ENCODE data around the gene P2RX3. TPM values are rescaled to one million over a fixed set of nuclear protein-coding genes. Genes with fewer than 3 reads are reported as not detected.

The P2RX3 gene
- total RNA-seq, 4 donors from 2014 or later, result not detected

DNA sequence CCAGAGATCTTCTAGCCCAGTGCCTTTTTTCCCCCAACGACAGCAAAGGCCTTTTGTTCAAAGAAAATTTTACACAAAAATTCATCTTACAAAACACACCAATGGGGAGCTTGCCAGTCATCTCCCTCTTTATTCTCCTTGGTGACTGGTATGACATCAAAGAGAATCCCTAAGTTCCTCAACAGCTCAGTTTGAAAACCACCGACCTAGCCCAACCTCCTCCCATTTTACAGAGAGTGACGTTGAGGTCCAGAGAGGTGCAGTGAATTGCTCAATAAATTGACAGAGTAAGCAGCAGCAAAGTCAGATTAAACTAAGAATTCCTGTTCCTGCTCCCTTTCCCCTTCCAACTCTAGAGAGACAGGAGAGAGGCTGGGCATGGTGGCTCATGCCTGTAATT, 81.0 kb downstream of the P2RX3 start:
- Histone ChIP-seq H3K4me1 (peaks cover 0 to 5% (median 0%) of the 10 kb centered on the region in 4 donors), H3K9me3 (no peaks in the 10 kb centered on the region), H3K4me3 (no peak overlapping the region), H3K27me3 (no peaks in the 10 kb centered on the region), H3K36me3 (peaks cover 0 to 6% (median 0%) of the 10 kb centered on the region in 4 donors), H3K27ac (no peak overlapping the region)
- no peak for DNase-seq
- intact Hi-C loops (cut with DNase I; ENCODE audit: low total_unique reads), result no loop called here
- in situ Hi-C loops (cut with MboI; ENCODE audit: low pct_ligation_motif_present in 1 of 4, low pct_unique_long_range_greater_than_20kb in 1 of 4, low sequenced_read_pairs in 3 of 4), result no loop called here
- WGBS, 2 donors (ENCODE audit: low coverage in 1 of 2), result 76 to 85% methylated on average over 2 to 3 of the region's 3 CpGs
- TF ChIP-seq, protein P1, sequence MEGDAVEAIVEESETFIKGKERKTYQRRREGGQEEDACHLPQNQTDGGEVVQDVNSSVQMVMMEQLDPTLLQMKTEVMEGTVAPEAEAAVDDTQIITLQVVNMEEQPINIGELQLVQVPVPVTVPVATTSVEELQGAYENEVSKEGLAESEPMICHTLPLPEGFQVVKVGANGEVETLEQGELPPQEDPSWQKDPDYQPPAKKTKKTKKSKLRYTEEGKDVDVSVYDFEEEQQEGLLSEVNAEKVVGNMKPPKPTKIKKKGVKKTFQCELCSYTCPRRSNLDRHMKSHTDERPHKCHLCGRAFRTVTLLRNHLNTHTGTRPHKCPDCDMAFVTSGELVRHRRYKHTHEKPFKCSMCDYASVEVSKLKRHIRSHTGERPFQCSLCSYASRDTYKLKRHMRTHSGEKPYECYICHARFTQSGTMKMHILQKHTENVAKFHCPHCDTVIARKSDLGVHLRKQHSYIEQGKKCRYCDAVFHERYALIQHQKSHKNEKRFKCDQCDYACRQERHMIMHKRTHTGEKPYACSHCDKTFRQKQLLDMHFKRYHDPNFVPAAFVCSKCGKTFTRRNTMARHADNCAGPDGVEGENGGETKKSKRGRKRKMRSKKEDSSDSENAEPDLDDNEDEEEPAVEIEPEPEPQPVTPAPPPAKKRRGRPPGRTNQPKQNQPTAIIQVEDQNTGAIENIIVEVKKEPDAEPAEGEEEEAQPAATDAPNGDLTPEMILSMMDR (IDR thresholded peaks at IDR 0.05), result no peak
- TF ChIP-seq POLR2A (IDR thresholded peaks at IDR 0.05) (no peak), EP300 (IDR thresholded peaks at IDR 0.05; ENCODE audit: low read depth) (no peak), POLR2AphosphoS5 (IDR thresholded peaks at IDR 0.05) (no peak)

GRCh38 chr11:57421066-57421465, 82.9 kb downstream of the P2RX3 start:
- peaks cover under 1 to 22% (median 13%) of the 10 kb centered on the region in 4 donors for H3K4me1 ChIP-seq
- no peaks in the 10 kb centered on the region for H3K27me3 ChIP-seq
- H3K27ac ChIP-seq, result no peak overlapping the region
- in situ Hi-C loops (cut with MboI; ENCODE audit: low pct_ligation_motif_present in 1 of 4, low pct_unique_long_range_greater_than_20kb in 1 of 4, low sequenced_read_pairs in 3 of 4), result no loop called here
- TF ChIP-seq POLR2A (IDR thresholded peaks at IDR 0.05), result no peak
- TF ChIP-seq EP300 (IDR thresholded peaks at IDR 0.05; ENCODE audit: low read depth), result no peak
- TF ChIP-seq POLR2AphosphoS5 (IDR thresholded peaks at IDR 0.05), result no peak
- TF ChIP-seq, protein P1 (IDR thresholded peaks at IDR 0.05), result no peak
- no peaks in the 10 kb centered on the region for H3K9me3 ChIP-seq
- intact Hi-C loops (cut with DNase I; ENCODE audit: low total_unique reads), result no loop called here
- 96% methylated on average over 4 of the region's 4 CpGs; no CpG with 5 or more reads in 1 of the 2 donors for WGBS, 2 donors (ENCODE audit: low coverage in 1 of 2)
- H3K4me3 ChIP-seq, result no peak overlapping the region
- DNase-seq, result no peak
- peaks cover 0 to 6% (median 0%) of the 10 kb centered on the region in 4 donors for H3K36me3 ChIP-seq

DNA sequence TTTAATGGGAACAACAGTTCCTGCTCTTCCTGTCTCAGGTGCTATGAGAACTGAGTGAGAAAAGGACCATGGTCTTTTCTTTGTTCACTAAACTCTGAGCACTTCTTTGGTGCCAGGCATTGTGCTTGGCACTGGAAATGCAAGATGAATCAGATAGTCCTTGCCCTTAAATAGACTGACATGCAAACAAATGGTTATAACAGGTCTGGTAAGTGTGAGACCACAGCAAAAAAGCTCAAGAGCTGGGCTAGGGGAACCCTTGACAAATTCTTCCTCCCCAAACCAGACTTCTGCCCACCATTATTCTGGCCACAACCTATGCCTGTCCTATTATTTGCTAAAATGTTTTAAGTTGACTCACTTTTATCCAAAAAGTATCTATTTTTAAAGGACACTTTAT, 83.7 kb downstream of the P2RX3 start:
- intact Hi-C loops (cut with DNase I; ENCODE audit: low total_unique reads), result no loop called here
- Histone ChIP-seq H3K36me3 (peaks cover 0 to 6% (median 0%) of the 10 kb centered on the region in 4 donors), H3K4me1 (peaks cover 8 to 30% (median 19%) of the 10 kb centered on the region in 4 donors), H3K4me3 (no peak overlapping the region), H3K27ac (no peak overlapping the region), H3K9me3 (no peaks in the 10 kb centered on the region), H3K27me3 (no peaks in the 10 kb centered on the region)
- no peak for DNase-seq
- in situ Hi-C loops (cut with MboI; ENCODE audit: low pct_ligation_motif_present in 1 of 4, low pct_unique_long_range_greater_than_20kb in 1 of 4, low sequenced_read_pairs in 3 of 4), result no loop called here
- TF ChIP-seq POLR2A (IDR thresholded peaks at IDR 0.05) (no peak), EP300 (IDR thresholded peaks at IDR 0.05; ENCODE audit: low read depth) (no peak), POLR2AphosphoS5 (IDR thresholded peaks at IDR 0.05) (no peak)
- TF ChIP-seq, protein P1 (IDR thresholded peaks at IDR 0.05), result no peak

Other genes with a start within 250 kb of the P2RX3 start
- under 1 TPM in 2 of 4 donors, not detected in 2; 0.14 to 0.16 TPM for gene LRRC55, start 156.4 kb upstream of the P2RX3 start, total RNA-seq
- gene APLNR, start 101.1 kb upstream of the P2RX3 start, total RNA-seq, result 1 to 10 TPM in 2 of 4 donors, under 1 TPM in 1, not detected in 1; 0.68 to 2.6 (median 2.1) TPM
- gene TNKS1BP1, start 13.4 kb upstream of the P2RX3 start, total RNA-seq, result 100 to 1,000 TPM in 3 of 4 donors, 10 to 100 TPM in 1; 74.3 to 122 (median 119) TPM
- 10 to 100 TPM; 32.0 to 59.4 (median 45.5) TPM for gene SSRP1, start 2.5 kb upstream of the P2RX3 start, total RNA-seq
- gene PRG3, start 42.8 kb downstream of the P2RX3 start, total RNA-seq, result not detected
- not detected for gene PRG2, start 52.3 kb downstream of the P2RX3 start, total RNA-seq
- gene SLC43A3, start 88.8 kb downstream of the P2RX3 start, total RNA-seq, result 10 to 100 TPM in 3 of 4 donors, 1 to 10 TPM in 1; 6.0 to 35.9 (median 19.4) TPM
- gene RTN4RL2, start 122.2 kb downstream of the P2RX3 start, total RNA-seq, result under 1 TPM in 1 of 4 donors, not detected in 3; 0.48 TPM
- 10 to 100 TPM in 3 of 4 donors, 1 to 10 TPM in 1; 7.5 to 30.4 (median 15.2) TPM for gene SLC43A1, start 177.3 kb downstream of the P2RX3 start, total RNA-seq
- gene TIMM10, start 192.4 kb downstream of the P2RX3 start, total RNA-seq, result 10 to 100 TPM in 2 of 4 donors, 1 to 10 TPM in 1, not detected in 1; 1.6 to 36.8 (median 34.0) TPM
- gene SMTNL1, start 199.2 kb downstream of the P2RX3 start, total RNA-seq, result not detected
- gene UBE2L6, start 229.3 kb downstream of the P2RX3 start, total RNA-seq, result 10 to 100 TPM; 15.3 to 24.3 (median 20.6) TPM

All from transverse colon (tissue), 4 donors.